ENCODE data around the gene SH3TC2.

DNA sequence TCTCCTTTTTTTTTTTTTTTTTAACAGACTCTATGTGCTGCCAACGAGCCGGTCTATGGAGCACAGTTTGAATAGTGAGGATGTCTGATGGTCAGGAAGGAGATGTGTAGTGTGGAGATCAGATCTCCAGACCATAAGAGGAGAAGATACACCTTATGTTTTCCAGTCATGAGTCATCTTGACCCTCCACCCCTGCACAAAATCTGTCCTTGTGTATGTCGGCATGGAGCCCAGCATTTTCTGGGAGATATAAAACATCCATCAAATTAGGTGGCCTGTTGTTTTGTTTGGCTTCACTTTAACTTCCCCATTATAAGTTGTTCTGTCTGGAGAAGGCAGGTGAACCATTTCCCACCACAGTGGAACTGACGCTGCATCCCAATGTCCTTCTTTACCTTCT, 19.2 kb downstream of the SH3TC2 start:
- TF ChIP-seq, protein P1, sequence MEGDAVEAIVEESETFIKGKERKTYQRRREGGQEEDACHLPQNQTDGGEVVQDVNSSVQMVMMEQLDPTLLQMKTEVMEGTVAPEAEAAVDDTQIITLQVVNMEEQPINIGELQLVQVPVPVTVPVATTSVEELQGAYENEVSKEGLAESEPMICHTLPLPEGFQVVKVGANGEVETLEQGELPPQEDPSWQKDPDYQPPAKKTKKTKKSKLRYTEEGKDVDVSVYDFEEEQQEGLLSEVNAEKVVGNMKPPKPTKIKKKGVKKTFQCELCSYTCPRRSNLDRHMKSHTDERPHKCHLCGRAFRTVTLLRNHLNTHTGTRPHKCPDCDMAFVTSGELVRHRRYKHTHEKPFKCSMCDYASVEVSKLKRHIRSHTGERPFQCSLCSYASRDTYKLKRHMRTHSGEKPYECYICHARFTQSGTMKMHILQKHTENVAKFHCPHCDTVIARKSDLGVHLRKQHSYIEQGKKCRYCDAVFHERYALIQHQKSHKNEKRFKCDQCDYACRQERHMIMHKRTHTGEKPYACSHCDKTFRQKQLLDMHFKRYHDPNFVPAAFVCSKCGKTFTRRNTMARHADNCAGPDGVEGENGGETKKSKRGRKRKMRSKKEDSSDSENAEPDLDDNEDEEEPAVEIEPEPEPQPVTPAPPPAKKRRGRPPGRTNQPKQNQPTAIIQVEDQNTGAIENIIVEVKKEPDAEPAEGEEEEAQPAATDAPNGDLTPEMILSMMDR (conservative IDR thresholded peaks at IDR 0.05) = no peak
- TF ChIP-seq EZH2 (IDR thresholded peaks at IDR 0.05; ENCODE audit: low read depth) = no peak

Data from PC-9 (cell line).